Colonic mucosa (tissue), 4 donors: ENCODE measurements around the gene PLK2. TPM values are rescaled to one million over a fixed set of nuclear protein-coding genes. Genes with fewer than 3 reads are reported as not detected.

Experiments
- DNase-seq: peaks from one replicate; pipeline ENCODE4 v3.0.0-alpha.2; 2020
- H3K27ac ChIP-seq: fragments of 200-600 bp; one replicate; pipeline ENCODE4 v1.8.0; 2021
- H3K27me3 ChIP-seq: fragments of 200-600 bp; one replicate; pipeline ENCODE4 v1.8.0; 2021
- H3K36me3 ChIP-seq: fragments of 200-600 bp; one replicate; pipeline ENCODE4 v1.8.0; 2021
- H3K4me1 ChIP-seq: fragments of 200-600 bp; one replicate; pipeline ENCODE4 v1.8.0; 2021; ENCODE audit warnings: mild to moderate bottlenecking
- H3K4me3 ChIP-seq: fragments of 200-600 bp; one replicate; pipeline ENCODE4 v1.8.0; 2021
- H3K9ac ChIP-seq, 2 donors: one replicate each; pipeline ENCODE4 v1.7.0; 2013; ENCODE audit warnings: control low read depth in 2 of 2, low read depth in 2 of 2, low read length in 2 of 2
- H3K9me3 ChIP-seq: fragments of 200-600 bp; one replicate; pipeline ENCODE4 v1.8.0; 2021
- intact Hi-C: fragments of 100-400 bp; cut with DNase I; formaldehyde crosslinking; loops from one replicate; pipeline ENCODE4 v1.14.1; 2022
- total RNA-seq, 2 donors: library from RNA; stranded (reverse); fragmentation: NEBNext Ultra II Directional in 1 of 2; extraction: Animal tissue kit (Norgen Biotek cat#: 25700) in 1 of 2; gene quantifications; one replicate each; pipeline ENCODE4 v1.2.1, GENCODE V29; 2021
- TF ChIP-seq, protein P1 (sequence below): fragments of 200-600 bp; IDR thresholded peaks from one replicate; pipeline ENCODE4 v1.8.0; 2022; ENCODE audit warnings: antibody characterized with exemption, mild to moderate bottlenecking
- donor health status: healthy.
- donor health status: DM: no; HTN: no; CAD: no.
- donor health status: DM: no; HTN: no; CAD: no.

Gene PLK2
- total RNA-seq, 2 donors from 2014 or later: 21.8 to 28.3 TPM

GRCh38 chr5:58462623-58463230 lies 2.8 kb upstream of the PLK2 start:
- intact Hi-C loops: loop anchor here (5.0 to 10.0 kb wide), 3 partner anchors 810 to 1165 kb away; no protein-coding TSS in a partner anchor
- peak overlapping the region; percentile 62 for H3K27ac ChIP-seq
- TF ChIP-seq, protein P1, sequence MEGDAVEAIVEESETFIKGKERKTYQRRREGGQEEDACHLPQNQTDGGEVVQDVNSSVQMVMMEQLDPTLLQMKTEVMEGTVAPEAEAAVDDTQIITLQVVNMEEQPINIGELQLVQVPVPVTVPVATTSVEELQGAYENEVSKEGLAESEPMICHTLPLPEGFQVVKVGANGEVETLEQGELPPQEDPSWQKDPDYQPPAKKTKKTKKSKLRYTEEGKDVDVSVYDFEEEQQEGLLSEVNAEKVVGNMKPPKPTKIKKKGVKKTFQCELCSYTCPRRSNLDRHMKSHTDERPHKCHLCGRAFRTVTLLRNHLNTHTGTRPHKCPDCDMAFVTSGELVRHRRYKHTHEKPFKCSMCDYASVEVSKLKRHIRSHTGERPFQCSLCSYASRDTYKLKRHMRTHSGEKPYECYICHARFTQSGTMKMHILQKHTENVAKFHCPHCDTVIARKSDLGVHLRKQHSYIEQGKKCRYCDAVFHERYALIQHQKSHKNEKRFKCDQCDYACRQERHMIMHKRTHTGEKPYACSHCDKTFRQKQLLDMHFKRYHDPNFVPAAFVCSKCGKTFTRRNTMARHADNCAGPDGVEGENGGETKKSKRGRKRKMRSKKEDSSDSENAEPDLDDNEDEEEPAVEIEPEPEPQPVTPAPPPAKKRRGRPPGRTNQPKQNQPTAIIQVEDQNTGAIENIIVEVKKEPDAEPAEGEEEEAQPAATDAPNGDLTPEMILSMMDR: peak; percentile 40
- no peaks in the 10 kb centered on the region for H3K27me3 ChIP-seq
- no peak overlapping the region for H3K9ac ChIP-seq
- H3K9me3 ChIP-seq: no peaks in the 10 kb centered on the region
- H3K4me3 ChIP-seq: no peak overlapping the region
- H3K36me3 ChIP-seq: no peaks in the 10 kb centered on the region
- peak; percentile 49 for DNase-seq
- no peaks in the 10 kb centered on the region for H3K4me1 ChIP-seq

GRCh38 chr5:58462154-58462553 lies 2.3 kb upstream of the PLK2 start:
- DNase-seq: peak; percentile 73
- Histone ChIP-seq H3K27ac (peak overlapping the region; percentile 62), H3K36me3 (no peaks in the 10 kb centered on the region), H3K9me3 (no peaks in the 10 kb centered on the region), H3K27me3 (no peaks in the 10 kb centered on the region), H3K4me3 (no peak overlapping the region), H3K4me1 (no peaks in the 10 kb centered on the region), H3K9ac (no peak overlapping the region)
- TF ChIP-seq, protein P1: no peak
- intact Hi-C loops: loop anchor here (5.0 to 10.0 kb wide), 3 partner anchors 810 to 1165 kb away; no protein-coding TSS in a partner anchor

DNA sequence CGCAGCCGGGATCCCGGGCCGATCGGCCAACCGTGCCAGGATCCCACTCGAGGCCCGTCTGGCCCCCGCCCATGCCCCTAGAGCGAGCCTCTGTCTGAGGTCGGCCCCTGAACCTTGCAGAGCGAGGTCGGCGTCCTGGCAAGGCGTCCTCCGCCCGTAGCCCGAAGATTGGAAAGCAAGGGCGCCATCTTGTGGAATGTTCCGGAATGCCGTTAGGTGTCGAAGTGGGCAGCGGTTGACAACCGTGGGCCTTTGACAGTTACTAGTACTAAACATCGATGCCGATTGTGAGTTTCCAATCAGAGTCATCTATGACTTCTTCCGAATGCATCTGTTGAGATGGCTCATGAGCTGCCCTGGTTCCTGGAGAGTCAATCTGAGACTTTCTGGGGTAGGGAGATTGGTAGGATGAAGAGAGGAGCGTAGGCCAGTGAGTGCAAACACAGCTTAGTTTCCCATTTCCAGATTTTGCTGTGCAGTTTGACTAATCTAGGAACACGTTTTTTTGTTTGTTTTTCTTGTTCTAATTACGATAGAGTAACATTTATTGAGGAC lies 923 bp upstream of the PLK2 start:
- TF ChIP-seq, protein P1: peak; percentile 73
- peak overlapping the region; percentile 81 to 95 for H3K9ac ChIP-seq
- intact Hi-C loops: loop anchor here (2.0 to 10.0 kb wide), 5 partner anchors 572 to 1164 kb away; no protein-coding TSS in a partner anchor
- no peaks in the 10 kb centered on the region for H3K9me3 ChIP-seq
- H3K4me1 ChIP-seq: no peaks in the 10 kb centered on the region
- no peaks in the 10 kb centered on the region for H3K27me3 ChIP-seq
- H3K27ac ChIP-seq: peak overlapping the region; percentile 86
- H3K36me3 ChIP-seq: no peaks in the 10 kb centered on the region
- peak; percentile 97 for DNase-seq
- peak overlapping the region; percentile 78 for H3K4me3 ChIP-seq

DNA sequence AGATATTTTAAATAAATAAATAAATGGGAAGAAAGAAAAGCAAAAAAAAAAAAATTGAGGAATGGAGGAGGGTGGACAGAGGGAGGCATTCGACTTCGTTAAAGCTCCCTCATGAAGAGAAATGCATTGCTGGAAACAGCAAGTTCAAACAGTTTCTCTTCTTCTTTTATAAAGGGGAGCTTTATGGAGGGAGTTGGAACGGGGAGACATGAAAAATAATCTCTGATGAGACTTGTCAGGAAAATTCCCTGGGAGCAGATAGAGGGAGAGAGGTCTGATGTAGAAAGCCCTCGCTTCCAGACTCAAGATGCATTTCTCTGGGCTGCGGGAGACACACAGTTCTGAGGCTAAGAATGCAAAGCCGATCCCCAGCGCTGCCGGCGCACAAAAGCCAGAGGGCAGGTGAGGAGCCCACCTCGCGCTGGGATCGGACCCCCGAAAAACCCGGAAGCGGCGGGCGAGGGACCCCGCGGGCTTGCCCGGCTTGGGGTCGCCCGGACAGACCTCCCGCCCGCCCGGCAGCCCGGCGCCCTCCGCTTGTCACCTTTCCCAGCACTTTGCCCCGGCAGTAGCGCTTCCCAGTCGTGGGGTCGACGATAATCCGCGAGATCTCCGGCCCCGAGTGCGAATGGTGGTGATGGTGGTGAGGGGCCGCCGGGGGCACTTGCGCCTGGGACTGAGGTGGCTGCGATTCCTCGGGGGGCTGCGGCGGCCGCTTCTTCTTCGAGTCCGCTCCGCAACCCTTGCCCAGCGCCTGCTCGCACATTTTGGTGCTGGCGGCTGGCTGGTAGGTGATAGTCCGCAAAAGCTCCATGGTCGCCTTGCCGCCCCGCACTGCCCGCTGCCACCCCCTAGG lies 512 bp downstream of the PLK2 start:
- TF ChIP-seq, protein P1: no peak
- Histone ChIP-seq H3K4me3 (peak overlapping the region; percentile 78), H3K27ac (peak overlapping the region; percentile 86), H3K36me3 (no peaks in the 10 kb centered on the region), H3K9me3 (no peaks in the 10 kb centered on the region), H3K27me3 (no peaks in the 10 kb centered on the region), H3K4me1 (no peaks in the 10 kb centered on the region), H3K9ac (peak overlapping the region; percentile 81 to 95)
- peak; percentile 52 for DNase-seq
- intact Hi-C loops: loop anchor here (2.0 to 10.0 kb wide), 6 partner anchors 385 to 1162 kb away; no protein-coding TSS in a partner anchor

GRCh38 chr5:58458743-58459145 lies 1.1 kb downstream of the PLK2 start:
- no peak for DNase-seq
- H3K9ac ChIP-seq: peak overlapping the region in 1 of 2 donors; percentile 81
- no peaks in the 10 kb centered on the region for H3K4me1 ChIP-seq
- no peaks in the 10 kb centered on the region for H3K9me3 ChIP-seq
- TF ChIP-seq, protein P1: no peak
- peak overlapping the region; percentile 78 for H3K4me3 ChIP-seq
- intact Hi-C loops: loop anchor here (10.0 kb wide), 1 partner anchor 384 kb away; no protein-coding TSS in a partner anchor
- no peaks in the 10 kb centered on the region for H3K27me3 ChIP-seq
- H3K27ac ChIP-seq: no peak overlapping the region
- no peaks in the 10 kb centered on the region for H3K36me3 ChIP-seq
